ENCODE results near the gene KCTD4.
A peak's percentile ranks its signal among the peaks of the same experiment; 100 is the strongest.
"Not testable (repeated sequence)": the region's sequence is repeated elsewhere in the genome, so short reads cannot be mapped to it uniquely, and the experiment has no call there.

KCTD4 gene

DNA sequence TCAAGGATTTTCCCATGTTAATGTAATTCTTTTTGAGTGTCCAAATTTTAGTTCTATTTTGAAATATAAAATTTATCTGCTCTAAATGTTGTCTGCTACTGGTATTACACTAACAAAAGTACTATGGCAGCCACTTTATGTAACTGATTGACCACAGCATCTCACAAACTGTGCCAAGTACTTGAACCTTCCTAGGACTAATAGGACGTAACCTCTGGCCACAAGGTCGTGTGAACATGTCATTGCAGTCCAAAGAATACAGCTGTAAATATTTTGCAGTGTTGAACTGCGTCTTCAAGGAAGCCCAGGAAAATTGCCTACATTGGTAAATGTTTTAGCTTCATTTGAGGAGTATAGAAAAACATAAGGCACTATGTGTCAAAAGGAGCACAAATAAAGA lies 1.9 kb downstream of the KCTD4 start:
- peaks cover 35% of the 10 kb centered on the region; the same call in 1 of the 2 replicates for H4K20me1 ChIP-seq
- no peak overlapping the region for H3K9ac ChIP-seq
- no peak overlapping the region for H3K27ac ChIP-seq
- 0 out of 2 replicates have a peak overlapping the region, but pooled peaks have one; percentile 2 for H3K4me2 ChIP-seq
- TF ChIP-seq Cebpa-rat (IDR thresholded peaks at IDR 0.05): no peak
- H3K36me3 ChIP-seq: peaks cover 15% of the 10 kb centered on the region
- no peak overlapping the region for H3K4me3 ChIP-seq
- H3K4me1 ChIP-seq: peaks cover 26% of the 10 kb centered on the region
- H3K27me3 ChIP-seq: no peaks in the 10 kb centered on the region
- H3K9me3 ChIP-seq: no peaks in the 10 kb centered on the region

DNA sequence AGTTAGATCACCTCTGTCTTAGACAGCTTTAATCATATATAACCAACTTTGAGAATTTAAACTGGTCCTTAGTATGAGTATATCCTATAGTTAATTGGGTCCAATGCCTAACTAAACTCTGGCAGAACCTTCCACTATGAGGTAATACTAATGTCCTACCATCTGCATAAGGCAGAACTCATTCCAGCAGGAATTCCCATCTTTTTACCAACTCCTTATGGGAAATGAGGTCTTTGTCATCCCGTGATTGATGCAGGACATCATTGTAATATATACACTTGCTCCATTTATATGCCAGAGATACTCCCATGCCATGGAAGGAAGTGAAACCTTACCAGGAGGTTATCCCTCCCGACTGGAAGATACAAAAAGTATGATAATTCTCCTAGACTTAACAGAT lies 2.8 kb downstream of the KCTD4 start:
- Histone ChIP-seq H3K27ac (no peak overlapping the region), H3K9ac (no peak overlapping the region), H3K36me3 (peaks cover 20% of the 10 kb centered on the region), H3K4me1 (peaks cover 26% of the 10 kb centered on the region), H4K20me1 (peaks cover 32% of the 10 kb centered on the region; the same call in 1 of the 2 replicates), H3K4me2 (no peak overlapping the region), H3K4me3 (no peak overlapping the region), H3K9me3 (no peaks in the 10 kb centered on the region), H3K27me3 (no peaks in the 10 kb centered on the region)
- no peak for TF ChIP-seq Cebpa-rat (IDR thresholded peaks at IDR 0.05)

DNA sequence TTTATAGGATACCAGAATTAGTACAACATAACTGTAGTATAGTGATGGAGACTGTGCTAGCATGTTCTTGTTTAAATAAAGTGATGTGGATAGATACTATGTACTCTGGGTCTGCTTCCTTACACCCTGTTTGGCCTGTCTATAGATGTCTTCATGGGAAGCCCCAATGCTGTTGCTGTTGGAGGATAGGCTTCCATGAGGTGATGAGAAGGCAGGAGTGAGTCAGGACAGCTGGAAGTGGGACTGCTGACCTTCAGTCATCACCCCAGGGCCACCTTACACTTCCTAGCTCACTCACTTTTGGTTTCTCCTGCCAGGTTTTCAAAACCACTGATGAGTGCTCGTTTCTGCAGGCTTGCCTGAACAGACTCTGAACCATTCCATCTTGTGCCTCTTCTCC lies 4.2 kb downstream of the KCTD4 start:
- Histone ChIP-seq H3K4me3 (no peak overlapping the region), H3K27ac (no peak overlapping the region), H3K9me3 (no peaks in the 10 kb centered on the region), H3K36me3 (peaks cover 20% of the 10 kb centered on the region), H3K4me1 (peaks cover 26% of the 10 kb centered on the region), H3K9ac (no peak overlapping the region), H3K4me2 (no peak overlapping the region), H3K27me3 (no peaks in the 10 kb centered on the region), H4K20me1 (peaks cover 31% of the 10 kb centered on the region; the same call in 1 of the 2 replicates)
- TF ChIP-seq Cebpa-rat (IDR thresholded peaks at IDR 0.05): no peak

DNA sequence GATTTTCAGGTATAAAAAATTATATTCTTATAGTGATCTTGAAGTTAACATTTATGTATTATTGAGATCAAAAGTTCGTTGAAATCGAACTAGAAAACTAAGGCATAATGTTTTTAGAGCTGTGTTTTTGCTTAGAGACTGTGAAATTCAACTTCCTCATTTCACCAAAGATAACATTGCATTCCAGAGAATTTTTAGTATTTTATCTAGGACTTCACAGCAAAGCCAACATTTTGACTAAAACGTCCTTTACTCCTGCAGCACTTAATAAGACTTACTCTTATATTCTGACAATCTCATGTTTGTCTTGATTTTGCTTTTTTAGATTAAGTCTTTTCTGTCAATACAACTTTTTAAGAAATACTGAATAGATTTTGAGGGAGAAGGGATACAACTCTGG lies 4.7 kb downstream of the KCTD4 start:
- no peak for TF ChIP-seq Cebpa-rat (IDR thresholded peaks at IDR 0.05)
- Histone ChIP-seq H3K4me3 (no peak overlapping the region), H3K4me2 (no peak overlapping the region), H4K20me1 (peaks cover 31% of the 10 kb centered on the region; the same call in 1 of the 2 replicates), H3K27ac (no peak overlapping the region), H3K9ac (no peak overlapping the region), H3K27me3 (no peaks in the 10 kb centered on the region), H3K4me1 (peaks cover 26% of the 10 kb centered on the region), H3K9me3 (no peaks in the 10 kb centered on the region), H3K36me3 (peaks cover 20% of the 10 kb centered on the region)

DNA sequence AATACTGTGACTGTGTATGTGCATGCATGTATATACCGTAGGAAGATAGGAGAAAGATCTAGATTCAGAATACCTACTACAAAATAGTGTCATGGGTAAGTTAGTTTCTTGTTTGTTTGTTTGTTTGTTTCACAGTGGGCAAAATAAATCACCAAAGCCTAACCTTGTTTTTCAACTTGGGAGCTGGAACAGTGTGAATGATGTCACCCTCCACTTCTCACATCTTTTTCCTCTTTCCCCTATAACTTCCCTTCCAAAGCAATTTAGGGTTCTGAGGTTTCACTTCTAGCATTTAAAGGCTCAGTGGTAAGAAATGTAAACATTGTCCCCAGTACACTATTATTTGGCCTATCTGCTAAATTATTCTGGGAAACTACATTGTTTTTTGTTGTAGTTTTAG lies 5.4 kb downstream of the KCTD4 start:
- H3K36me3 ChIP-seq: peaks cover 20% of the 10 kb centered on the region
- no peaks in the 10 kb centered on the region for H3K27me3 ChIP-seq
- no peak for TF ChIP-seq Cebpa-rat (IDR thresholded peaks at IDR 0.05)
- no peak overlapping the region for H3K9ac ChIP-seq
- peaks cover 26% of the 10 kb centered on the region for H3K4me1 ChIP-seq
- no peaks in the 10 kb centered on the region for H3K9me3 ChIP-seq
- H3K4me3 ChIP-seq: no peak overlapping the region
- peak overlapping the region; percentile 33; the same call in 1 of the 2 replicates for H3K4me2 ChIP-seq
- peaks cover 29% of the 10 kb centered on the region; the same call in 1 of the 2 replicates for H4K20me1 ChIP-seq
- no peak overlapping the region for H3K27ac ChIP-seq

DNA sequence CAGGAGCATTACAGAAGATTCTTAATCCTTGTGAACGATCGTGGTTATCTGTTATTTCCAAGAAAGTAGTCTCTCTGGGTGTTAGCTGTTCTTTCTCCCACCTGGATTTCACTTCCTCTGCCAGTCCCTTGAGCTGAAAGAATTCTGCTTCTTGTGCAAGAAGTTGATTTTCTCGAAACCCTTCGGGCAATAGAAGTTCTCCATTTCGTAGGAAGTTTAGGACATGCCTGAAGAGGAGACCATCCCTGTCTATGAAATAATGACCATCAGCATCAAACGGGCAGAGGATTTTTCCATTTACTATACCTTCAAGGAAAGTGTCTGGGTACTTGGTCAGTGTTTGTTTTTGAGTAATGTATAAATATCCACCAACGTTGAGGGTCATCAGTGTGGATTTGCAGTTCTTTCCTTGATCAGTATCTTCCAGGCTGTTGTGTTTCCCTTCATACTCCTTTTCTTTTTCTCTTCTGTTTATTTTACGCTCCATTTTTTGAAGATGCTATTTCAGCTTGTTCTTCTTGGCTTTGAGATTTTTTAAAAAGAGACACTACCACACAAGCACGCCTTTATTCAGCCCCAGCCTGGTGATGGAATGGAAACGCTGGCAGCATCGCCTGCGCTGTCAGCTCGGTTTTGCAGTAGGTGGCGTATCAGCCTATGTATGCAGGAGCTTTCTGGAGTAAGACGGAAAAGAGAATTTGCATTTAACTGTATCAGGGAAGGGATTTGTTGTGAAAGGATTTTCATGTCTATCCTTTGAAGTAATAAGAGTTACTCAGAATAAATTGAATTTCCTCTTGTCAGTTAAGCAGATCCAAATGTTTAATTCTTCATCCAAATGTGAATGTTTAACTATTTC lies 6.5 kb downstream of the KCTD4 start:
- no peak overlapping the region for H3K4me3 ChIP-seq
- H4K20me1 ChIP-seq: peaks cover 18% of the 10 kb centered on the region; the same call in 1 of the 2 replicates
- no peak overlapping the region for H3K27ac ChIP-seq
- H3K4me1 ChIP-seq: peaks cover 17% of the 10 kb centered on the region
- no peak overlapping the region for H3K9ac ChIP-seq
- no peaks in the 10 kb centered on the region for H3K9me3 ChIP-seq
- peaks cover 20% of the 10 kb centered on the region for H3K36me3 ChIP-seq
- no peaks in the 10 kb centered on the region for H3K27me3 ChIP-seq
- TF ChIP-seq Cebpa-rat (IDR thresholded peaks at IDR 0.05): no peak
- H3K4me2 ChIP-seq: no peak overlapping the region

DNA sequence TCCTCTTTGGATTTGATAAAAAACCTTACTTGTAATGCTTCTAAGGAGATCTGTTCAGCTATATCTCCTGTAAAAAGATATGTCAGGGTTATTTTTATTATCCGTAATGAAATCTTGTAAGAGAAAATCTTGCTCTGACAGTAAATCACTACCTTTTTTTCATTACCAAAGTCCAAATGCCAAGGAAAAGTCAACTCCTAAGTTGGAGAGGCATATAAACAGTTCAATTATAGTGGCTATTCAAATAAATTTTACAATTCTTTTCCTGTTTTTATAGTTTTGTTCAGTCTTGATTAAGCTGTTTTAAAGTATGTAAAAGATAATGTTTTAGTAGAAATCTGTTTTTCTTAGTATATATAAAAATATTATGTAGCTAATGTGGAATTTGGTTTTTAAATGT lies 9.0 kb downstream of the KCTD4 start:
- H3K9ac ChIP-seq: no peak overlapping the region
- no peak overlapping the region for H3K4me3 ChIP-seq
- H3K36me3 ChIP-seq: peaks cover 22% of the 10 kb centered on the region
- H3K9me3 ChIP-seq: no peaks in the 10 kb centered on the region; the same call in 1 of the 2 replicates
- no peaks in the 10 kb centered on the region for H3K27me3 ChIP-seq
- TF ChIP-seq Cebpa-rat (IDR thresholded peaks at IDR 0.05): no peak
- H3K27ac ChIP-seq: no peak overlapping the region
- peaks cover 13% of the 10 kb centered on the region; the same call in 1 of the 2 replicates for H4K20me1 ChIP-seq
- H3K4me2 ChIP-seq: no peak overlapping the region
- peaks cover 12% of the 10 kb centered on the region for H3K4me1 ChIP-seq

DNA sequence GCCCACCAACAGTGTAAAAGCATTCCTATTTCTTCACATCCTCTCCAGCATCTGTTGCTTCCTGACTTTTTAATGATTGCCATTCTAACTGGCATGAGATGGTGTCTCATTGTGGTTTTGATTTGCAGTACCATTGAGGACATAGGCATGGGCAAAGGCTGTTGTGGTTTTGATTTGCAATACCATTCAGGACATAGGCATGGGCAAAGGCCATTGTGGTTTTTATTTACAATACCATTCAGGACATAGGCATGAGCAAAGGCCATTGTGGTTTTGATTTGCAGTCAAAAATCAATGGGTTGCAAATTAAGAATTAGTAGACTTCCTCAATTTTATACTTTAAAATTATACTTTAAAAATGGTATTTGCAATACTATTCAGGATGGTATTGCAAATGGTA lies 11.3 kb downstream of the KCTD4 start:
- H3K36me3 ChIP-seq: peaks cover 27% of the 10 kb centered on the region
- H3K9ac ChIP-seq, H3K27me3 ChIP-seq, H4K20me1 ChIP-seq, H3K4me2 ChIP-seq, H3K9me3 ChIP-seq, H3K4me3 ChIP-seq, H3K27ac ChIP-seq, H3K4me1 ChIP-seq: not testable (repeated sequence)

DNA sequence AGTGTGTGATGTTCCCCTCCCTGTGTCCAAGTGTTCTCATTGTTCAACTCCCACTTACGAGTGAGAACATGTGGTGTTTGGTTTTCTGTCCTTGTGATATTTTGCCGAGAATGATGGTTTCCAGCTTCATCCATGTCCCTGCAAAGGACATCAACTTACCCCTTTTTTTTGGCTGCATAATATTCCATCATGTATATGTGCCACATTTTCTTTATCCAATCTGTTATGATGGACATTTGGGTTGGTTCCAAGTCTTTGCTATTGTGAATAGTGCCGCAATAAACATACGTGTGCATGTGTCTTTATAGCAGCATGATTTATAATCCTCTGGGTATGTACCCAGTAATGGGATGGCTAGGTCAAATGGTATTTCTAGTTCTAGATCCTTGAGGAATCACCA lies 11.8 kb downstream of the KCTD4 start:
- H3K36me3 ChIP-seq: peaks cover 24% of the 10 kb centered on the region
- H3K27ac ChIP-seq, H3K9ac ChIP-seq: not testable (repeated sequence)

DNA sequence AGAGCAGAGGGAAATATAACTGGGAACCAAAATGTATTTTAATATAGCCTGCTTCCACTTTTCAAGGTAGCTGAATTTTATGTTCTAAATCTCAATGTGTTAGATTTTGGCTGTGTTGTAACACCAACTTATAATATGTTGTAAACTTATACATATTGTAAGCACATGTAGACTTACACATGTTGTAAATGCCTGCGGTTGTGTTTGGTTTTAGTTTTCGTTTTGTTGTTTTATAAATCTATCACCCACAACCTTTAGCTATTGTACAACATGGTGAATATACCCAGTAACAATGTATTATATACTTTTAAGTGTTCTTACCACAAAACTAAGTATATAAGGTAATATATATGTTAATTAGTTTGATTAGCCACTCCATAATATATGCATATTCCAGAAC lies 15.6 kb downstream of the KCTD4 start:
- peak overlapping the region; percentile 43; the same call in 1 of the 2 replicates for H3K4me2 ChIP-seq
- H3K27me3 ChIP-seq: no peaks in the 10 kb centered on the region
- peaks cover 37% of the 10 kb centered on the region for H3K36me3 ChIP-seq
- peaks cover 11% of the 10 kb centered on the region for H3K4me1 ChIP-seq
- TF ChIP-seq Cebpa-rat (IDR thresholded peaks at IDR 0.05): no peak
- H3K4me3 ChIP-seq: no peak overlapping the region
- H3K27ac ChIP-seq: no peak overlapping the region
- H3K9ac ChIP-seq: no peak overlapping the region
- H3K9me3 ChIP-seq: no peaks in the 10 kb centered on the region; the same call in 1 of the 2 replicates
- H4K20me1 ChIP-seq: 0 out of 2 replicates have a peak, but pooled peaks cover 8% of the 10 kb centered on the region

More for the DNA sequence above, 11.8 kb downstream of the KCTD4 start:
- H4K20me1 ChIP-seq, H3K4me3 ChIP-seq, H3K9me3 ChIP-seq, H3K27me3 ChIP-seq, H3K4me2 ChIP-seq: not testable (repeated sequence)
- peaks cover 11% of the 10 kb centered on the region for H3K4me1 ChIP-seq
